Measurements from ENCODE around the gene GZMH.

DNA sequence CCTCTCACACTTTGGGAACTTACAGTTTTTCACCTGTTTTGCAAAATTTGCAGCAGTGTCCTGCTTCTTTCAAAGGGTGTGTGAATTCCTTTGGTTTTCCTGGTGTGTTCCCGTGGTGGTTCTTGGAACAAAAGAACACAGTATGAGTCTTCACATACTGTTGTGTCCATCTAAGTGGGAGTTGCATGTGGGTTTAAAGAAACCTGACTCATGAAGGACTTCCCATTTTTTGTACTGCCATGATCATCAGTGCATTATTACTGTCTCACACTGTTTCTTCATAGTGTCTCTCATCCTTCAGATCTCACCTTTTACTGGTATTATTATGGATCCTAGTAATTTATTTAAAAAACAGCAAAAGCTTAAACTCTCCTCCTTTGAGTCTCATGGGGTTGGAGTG is 3.8 kb upstream of the GZMH start:
- TF ChIP-seq, protein P1, sequence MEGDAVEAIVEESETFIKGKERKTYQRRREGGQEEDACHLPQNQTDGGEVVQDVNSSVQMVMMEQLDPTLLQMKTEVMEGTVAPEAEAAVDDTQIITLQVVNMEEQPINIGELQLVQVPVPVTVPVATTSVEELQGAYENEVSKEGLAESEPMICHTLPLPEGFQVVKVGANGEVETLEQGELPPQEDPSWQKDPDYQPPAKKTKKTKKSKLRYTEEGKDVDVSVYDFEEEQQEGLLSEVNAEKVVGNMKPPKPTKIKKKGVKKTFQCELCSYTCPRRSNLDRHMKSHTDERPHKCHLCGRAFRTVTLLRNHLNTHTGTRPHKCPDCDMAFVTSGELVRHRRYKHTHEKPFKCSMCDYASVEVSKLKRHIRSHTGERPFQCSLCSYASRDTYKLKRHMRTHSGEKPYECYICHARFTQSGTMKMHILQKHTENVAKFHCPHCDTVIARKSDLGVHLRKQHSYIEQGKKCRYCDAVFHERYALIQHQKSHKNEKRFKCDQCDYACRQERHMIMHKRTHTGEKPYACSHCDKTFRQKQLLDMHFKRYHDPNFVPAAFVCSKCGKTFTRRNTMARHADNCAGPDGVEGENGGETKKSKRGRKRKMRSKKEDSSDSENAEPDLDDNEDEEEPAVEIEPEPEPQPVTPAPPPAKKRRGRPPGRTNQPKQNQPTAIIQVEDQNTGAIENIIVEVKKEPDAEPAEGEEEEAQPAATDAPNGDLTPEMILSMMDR (IDR thresholded peaks at IDR 0.05; ENCODE audit: low read depth, low read length): no peak
- TF ChIP-seq POLR2A (IDR thresholded peaks at IDR 0.05; ENCODE audit: extremely low read depth, insufficient read length) (no peak), MYC (IDR thresholded peaks at IDR 0.05; ENCODE audit: low read depth, low read length) (0 out of 2 replicates have a peak, but pooled peaks have one; percentile 12)
- TF ChIP-seq, protein P2, sequence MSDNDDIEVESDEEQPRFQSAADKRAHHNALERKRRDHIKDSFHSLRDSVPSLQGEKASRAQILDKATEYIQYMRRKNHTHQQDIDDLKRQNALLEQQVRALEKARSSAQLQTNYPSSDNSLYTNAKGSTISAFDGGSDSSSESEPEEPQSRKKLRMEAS (IDR thresholded peaks at IDR 0.05; ENCODE audit: low read depth, low read length): 0 out of 2 replicates have a peak, but pooled peaks have one; percentile 44

Data from NB4 (cell line).